ENCODE results near the gene DPF1. TPM values are rescaled to one million over a fixed set of nuclear protein-coding genes. Genes with fewer than 3 reads are reported as not detected.

The DPF1 gene
- total and polyA plus RNA-seq, 10 of the 15 experiments (the other 5 are each of a cell fraction or from before 2014, with no cell fraction given) = 0.11 to 4.3 (median 2.4) TPM

DNA sequence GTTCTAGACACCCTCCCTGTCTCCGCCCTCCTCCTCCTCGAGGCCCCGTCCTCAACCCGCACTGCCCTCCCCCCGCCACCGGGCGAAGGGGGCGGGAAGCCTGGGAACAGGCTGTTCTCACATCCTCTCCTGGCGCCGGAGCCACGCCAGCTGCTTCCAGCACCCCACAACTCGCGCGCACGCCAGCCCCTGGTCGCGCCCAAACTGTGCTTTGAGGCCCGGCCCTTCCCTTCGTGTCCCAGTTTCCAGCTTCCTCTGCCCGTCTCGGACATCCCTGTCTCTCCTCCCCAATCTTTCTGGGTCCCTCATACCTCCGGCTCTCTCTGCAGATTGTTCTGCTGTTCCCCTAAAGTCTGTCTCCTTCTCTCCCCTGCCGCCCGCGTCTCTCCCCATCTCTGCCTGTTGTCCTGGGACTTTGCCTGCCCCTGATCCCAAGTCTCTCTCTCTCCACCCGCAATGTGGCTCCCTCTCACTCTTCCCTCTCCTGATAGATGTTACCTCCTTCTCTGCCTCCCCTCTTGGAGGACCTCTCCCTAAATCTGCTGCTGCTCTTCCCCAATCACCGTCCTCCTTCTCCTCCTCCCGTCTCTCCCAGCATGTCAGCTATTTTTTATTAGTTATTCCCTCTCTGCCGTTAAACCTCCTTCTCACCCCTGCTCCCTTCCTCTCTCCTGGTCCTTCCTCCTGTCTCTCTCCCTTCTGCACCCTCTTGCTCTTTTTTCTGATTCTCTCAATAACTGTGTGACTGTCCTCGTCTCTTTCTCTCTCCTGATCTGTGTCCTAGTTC is 14.2 kb downstream of the DPF1 start (continued):
- TF ChIP-seq, protein P1, sequence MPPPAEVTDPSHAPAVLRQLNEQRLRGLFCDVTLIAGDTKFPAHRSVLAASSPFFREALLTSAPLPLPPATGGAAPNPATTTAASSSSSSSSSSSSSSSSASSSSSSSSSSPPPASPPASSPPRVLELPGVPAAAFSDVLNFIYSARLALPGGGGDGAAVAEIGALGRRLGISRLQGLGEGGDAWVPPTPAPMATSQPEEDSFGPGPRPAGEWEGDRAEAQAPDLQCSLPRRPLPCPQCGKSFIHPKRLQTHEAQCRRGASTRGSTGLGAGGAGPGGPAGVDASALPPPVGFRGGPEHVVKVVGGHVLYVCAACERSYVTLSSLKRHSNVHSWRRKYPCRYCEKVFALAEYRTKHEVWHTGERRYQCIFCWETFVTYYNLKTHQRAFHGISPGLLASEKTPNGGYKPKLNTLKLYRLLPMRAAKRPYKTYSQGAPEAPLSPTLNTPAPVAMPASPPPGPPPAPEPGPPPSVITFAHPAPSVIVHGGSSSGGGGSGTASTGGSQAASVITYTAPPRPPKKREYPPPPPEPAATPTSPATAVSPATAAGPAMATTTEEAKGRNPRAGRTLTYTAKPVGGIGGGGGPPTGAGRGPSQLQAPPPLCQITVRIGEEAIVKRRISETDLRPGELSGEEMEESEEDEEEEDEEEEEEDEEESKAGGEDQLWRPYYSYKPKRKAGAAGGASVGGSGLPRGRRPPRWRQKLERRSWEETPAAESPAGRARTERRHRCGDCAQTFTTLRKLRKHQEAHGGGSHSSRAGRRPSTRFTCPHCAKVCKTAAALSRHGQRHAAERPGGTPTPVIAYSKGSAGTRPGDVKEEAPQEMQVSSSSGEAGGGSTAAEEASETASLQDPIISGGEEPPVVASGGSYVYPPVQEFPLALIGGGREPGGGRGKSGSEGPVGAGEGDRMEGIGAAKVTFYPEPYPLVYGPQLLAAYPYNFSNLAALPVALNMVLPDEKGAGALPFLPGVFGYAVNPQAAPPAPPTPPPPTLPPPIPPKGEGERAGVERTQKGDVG (CRISPR knock-in tag; IDR thresholded peaks at IDR 0.05) = no peak
- TF ChIP-seq MTA3 (IDR thresholded peaks at IDR 0.05; ENCODE audit: borderline replicate concordance, low read length) (no peak), POLR2A (IDR thresholded peaks at IDR 0.05; ENCODE audit: low read depth, low read length) (0 out of 2 replicates have a peak, but pooled peaks have one; percentile 15)

DNA sequence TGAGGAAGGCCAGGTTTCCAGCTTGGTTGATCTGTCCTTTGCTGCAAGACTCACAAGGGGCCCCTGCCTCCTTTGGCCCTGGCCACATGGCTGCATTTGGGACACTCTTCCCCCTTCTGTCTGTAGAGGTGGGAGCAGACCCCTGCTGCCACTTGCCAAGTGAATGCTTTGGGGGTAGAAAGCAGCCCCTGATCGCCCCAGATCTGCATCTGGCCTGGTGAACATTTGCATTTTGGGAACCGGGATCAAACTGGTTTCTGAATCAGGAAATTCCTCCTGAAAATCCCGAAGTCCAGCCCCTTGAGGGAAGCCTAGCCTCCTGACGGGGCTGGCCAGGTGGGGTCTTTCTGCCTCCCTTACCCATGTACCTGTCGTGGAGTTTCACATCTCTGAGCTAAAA is 14.9 kb downstream of the DPF1 start:
- POLR2A ChIA-PET = no interaction called here

More for the DNA sequence above, 14.9 kb downstream of the DPF1 start:
- Histone ChIP-seq H3K27me3 (replicated peaks in 1 of 2; ENCODE audit: control insufficient read depth in 2 of 2, insufficient read depth in 2 of 2, low read length in 1 of 2) (no peaks in the 10 kb centered on the region), H3K4me3 (no peak overlapping the region), H4K20me1 (ENCODE audit: control insufficient read depth, insufficient read depth) (no peaks in the 10 kb centered on the region), H3K27ac (ENCODE audit: control insufficient read depth, insufficient read depth) (no peak overlapping the region), H3K9ac (ENCODE audit: control insufficient read depth, insufficient read depth, low read length) (no peak overlapping the region), H3K4me2 (ENCODE audit: control insufficient read depth, insufficient read depth) (no peak overlapping the region), H3K9me3 (replicated peaks; ENCODE audit: control insufficient read depth, insufficient read depth, low read length) (no peaks in the 10 kb centered on the region), H3K4me1 (ENCODE audit: control insufficient read depth, insufficient read depth, low read length) (peaks cover 21% of the 10 kb centered on the region), H2AFZ (ENCODE audit: control insufficient read depth, low read depth, low read length) (no peak overlapping the region), H3K36me3 (ENCODE audit: control insufficient read depth in 2 of 2, insufficient read depth in 2 of 2, low read length in 1 of 2) (peaks cover 0 to 3% of the 10 kb centered on the region in 2 experiments; a peak in 3 of 4 replicates), H3K79me2 (ENCODE audit: control insufficient read depth, insufficient read depth, low read length) (no peaks in the 10 kb centered on the region)
- BruUV-seq (replicated peaks) = no TSS peak
- RAD21 ChIA-PET (ENCODE audit: unreplicated experiment) = no interaction called here
- intact Hi-C loops (cut with micrococcal nuclease; ENCODE audit: unreplicated experiment) (no loop called here), in situ Hi-C loops (cut with MboI) (no loop called here)
- SMC1A ChIA-PET (ENCODE audit: uncharacterized antibody, unreplicated experiment) = no interaction called here
- ATAC-seq = no peak
- no peak for DNase-seq (ENCODE audit: low read depth, low spot score)
- WGBS (ENCODE audit: insufficient coverage, insufficient replicate concordance, low lambda C conversion rate, missing lambda C conversion rate) = 58% methylated on average over 5 of the region's 5 CpGs
- no peak for FAIRE-seq
- TF ChIP-seq CTCF (IDR thresholded peaks at IDR 0.05 in 2 of 3, conservative IDR thresholded peaks at IDR 0.05 in 1 of 3; ENCODE audit: control insufficient read depth in 2 of 3, extremely low read depth in 1 of 3, insufficient read depth in 1 of 3, low read depth in 3 of 3, low read length in 3 of 3) (no peak), ATF7 (IDR thresholded peaks at IDR 0.05; ENCODE audit: low read depth) (no peak), MYC (IDR thresholded peaks at IDR 0.05; ENCODE audit: insufficient read depth, insufficient read length, insufficient replicate concordance, low read length, severe bottlenecking) (no peak), MEF2B (IDR thresholded peaks at IDR 0.05; ENCODE audit: partially characterized antibody, poor library complexity, severe bottlenecking) (no peak), SREBF2 (IDR thresholded peaks at IDR 0.05; ENCODE audit: low read length) (no peak), MXI1 (IDR thresholded peaks at IDR 0.05; ENCODE audit: low read depth, low read length) (no peak), MLLT1 (IDR thresholded peaks at IDR 0.05) (no peak), SMARCA5 (IDR thresholded peaks at IDR 0.05) (no peak), EGR1 (IDR thresholded peaks at IDR 0.05; ENCODE audit: borderline replicate concordance in 1 of 2, low read depth in 2 of 2, low read length in 2 of 2) (no peak)
- TF ChIP-seq, protein P2, sequence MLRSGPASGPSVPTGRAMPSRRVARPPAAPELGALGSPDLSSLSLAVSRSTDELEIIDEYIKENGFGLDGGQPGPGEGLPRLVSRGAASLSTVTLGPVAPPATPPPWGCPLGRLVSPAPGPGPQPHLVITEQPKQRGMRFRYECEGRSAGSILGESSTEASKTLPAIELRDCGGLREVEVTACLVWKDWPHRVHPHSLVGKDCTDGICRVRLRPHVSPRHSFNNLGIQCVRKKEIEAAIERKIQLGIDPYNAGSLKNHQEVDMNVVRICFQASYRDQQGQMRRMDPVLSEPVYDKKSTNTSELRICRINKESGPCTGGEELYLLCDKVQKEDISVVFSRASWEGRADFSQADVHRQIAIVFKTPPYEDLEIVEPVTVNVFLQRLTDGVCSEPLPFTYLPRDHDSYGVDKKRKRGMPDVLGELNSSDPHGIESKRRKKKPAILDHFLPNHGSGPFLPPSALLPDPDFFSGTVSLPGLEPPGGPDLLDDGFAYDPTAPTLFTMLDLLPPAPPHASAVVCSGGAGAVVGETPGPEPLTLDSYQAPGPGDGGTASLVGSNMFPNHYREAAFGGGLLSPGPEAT (IDR thresholded peaks at IDR 0.05; ENCODE audit: low read depth) = no peak
- CTCF ChIA-PET = interaction anchor here (1.0 kb wide), 1 partner anchor 127 kb away, joined by 3 read pairs; the partner anchor contains the start of gene CATSPERG
